A549 (cell line): Measurements from ENCODE around the gene S100A4. TPM values are rescaled to one million over a fixed set of nuclear protein-coding genes. Genes with fewer than 3 reads are reported as not detected.

Source experiments
- BHLHE40 ChIP-seq: IDR thresholded peaks from 2 replicates; pipeline ENCODE4 v1.6.1; 2012; ENCODE audit warnings: low read depth, low read length, inconsistent platforms
- CBX2 ChIP-seq: fragments of 200-600 bp; sonication (generic); IDR thresholded peaks from 2 replicates; pipeline ENCODE4 v1.6.1; 2016; ENCODE audit warnings: low read depth, mild to moderate bottlenecking, borderline replicate concordance
- CEBPB ChIP-seq, 2 experiments: fragments of >200 bp in 1 of 2; sonication (Bioruptor Twin) in 1 of 2; formaldehyde crosslinking in 1 of 2; IDR thresholded peaks; 2 replicates each; pipeline ENCODE4 v1.6.1; 2012 to 2016
- CHD2 ChIP-seq: fragments of 150-350 bp; IDR thresholded peaks from 2 replicates; pipeline ENCODE4 v1.6.1; 2014; ENCODE audit warnings: low read length; ENCODE audit not compliant: partially characterized antibody
- EP300 ChIP-seq, 2 experiments: fragments of >200 bp; sonication (Bioruptor Twin); formaldehyde crosslinking; IDR thresholded peaks; 2 replicates in 1 of 2; 3 replicates in 1 of 2; pipeline ENCODE4 v1.6.1; 2016 to 2017
- ESRRA ChIP-seq: fragments of 150-350 bp; IDR thresholded peaks from 2 replicates; pipeline ENCODE4 v1.6.1; 2014; ENCODE audit warnings: mild to moderate bottlenecking, low read length, borderline replicate concordance
- FOSB ChIP-seq: fragments of 250-450 bp; sonication (Bioruptor Pico); IDR thresholded peaks from 2 replicates; pipeline ENCODE4 v1.5.0; 2020; ENCODE audit warnings: mild to moderate bottlenecking, moderate library complexity
- HEYL ChIP-seq: fragments of 250-450 bp; sonication (Bioruptor Pico); IDR thresholded peaks from 2 replicates; pipeline ENCODE4 v1.8.0; 2021; ENCODE audit warnings: mild to moderate bottlenecking, moderate library complexity
- HOXB13 ChIP-seq: fragments of 250-450 bp; sonication (Bioruptor Pico); IDR thresholded peaks from 2 replicates; pipeline ENCODE4 v1.5.0; 2020; ENCODE audit warnings: low read depth, mild to moderate bottlenecking, moderate library complexity
- HOXB5 ChIP-seq: fragments of 250-450 bp; sonication (Bioruptor Pico); IDR thresholded peaks from 2 replicates; pipeline ENCODE4 v1.5.0; 2020; ENCODE audit warnings: mild to moderate bottlenecking, moderate library complexity
- JUNB ChIP-seq: fragments of >200 bp; sonication (Bioruptor Twin); formaldehyde crosslinking; IDR thresholded peaks from 2 replicates; pipeline ENCODE4 v1.6.1; 2016
- KDM1A ChIP-seq: fragments of 200-600 bp; sonication (generic); IDR thresholded peaks from 2 replicates; pipeline ENCODE4 v1.6.1; 2016; ENCODE audit warnings: low read depth, mild to moderate bottlenecking
- MAZ ChIP-seq: fragments of 150-350 bp; IDR thresholded peaks from 2 replicates; pipeline ENCODE4 v1.6.1; 2014; ENCODE audit warnings: antibody characterized with exemption, low read depth, low read length, borderline replicate concordance
- MYC ChIP-seq: IDR thresholded peaks from 2 replicates; pipeline ENCODE4 v1.6.1; 2012; ENCODE audit warnings: mild to moderate bottlenecking, inconsistent platforms, low read length, improper control_type of control experiment, borderline replicate concordance
- NPAS2 ChIP-seq: fragments of 250-450 bp; sonication (Bioruptor Pico); IDR thresholded peaks from 2 replicates; pipeline ENCODE4 v1.8.0; 2022; ENCODE audit warnings: mild to moderate bottlenecking, moderate library complexity, borderline replicate concordance
- NR3C1 ChIP-seq: fragments of >200 bp; sonication (Bioruptor Twin); formaldehyde crosslinking; IDR thresholded peaks from 3 replicates; pipeline ENCODE4 v1.6.1; 2017
- POLR2A ChIP-seq: IDR thresholded peaks from 2 replicates; pipeline ENCODE4 v1.6.1; 2012; ENCODE audit warnings: mild to moderate bottlenecking, low read length
- RAD21 ChIP-seq, 2 experiments: fragments of >200 bp in 1 of 2; sonication (Bioruptor Twin) in 1 of 2; formaldehyde crosslinking in 1 of 2; IDR thresholded peaks in 1 of 2; conservative IDR thresholded peaks in 1 of 2; 2 replicates in 1 of 2; 3 replicates in 1 of 2; pipeline ENCODE4 v1.6.1; 2012 to 2018; ENCODE audit warnings: inconsistent platforms in 1 of 2
- RCOR1 ChIP-seq: fragments of 150-350 bp; IDR thresholded peaks from 2 replicates; pipeline ENCODE4 v1.6.1; 2014; ENCODE audit warnings: antibody characterized with exemption, low read length, low read depth
- SMC3 ChIP-seq: fragments of >200 bp; sonication (Bioruptor Twin); formaldehyde crosslinking; IDR thresholded peaks from 3 replicates; pipeline ENCODE4 v1.6.1; 2018; ENCODE audit warnings: inconsistent platforms
- SREBF2 ChIP-seq: fragments of 450-650 bp; IDR thresholded peaks from 2 replicates; pipeline ENCODE4 v1.6.1; 2014; ENCODE audit warnings: mild to moderate bottlenecking, moderate library complexity
- TP53 ChIP-seq: fragments of 250-450 bp; sonication (Bioruptor Pico); IDR thresholded peaks from 2 replicates; pipeline ENCODE4 v1.5.0; 2021; ENCODE audit warnings: mild to moderate bottlenecking, moderate library complexity
- ZNF302 ChIP-seq: fragments of 250-450 bp; sonication (Bioruptor Pico); IDR thresholded peaks from 2 replicates; pipeline ENCODE4 v1.9.0; 2021; ENCODE audit warnings: inconsistent platforms, mild to moderate bottlenecking, moderate library complexity
- ZSCAN20 ChIP-seq: fragments of 250-450 bp; sonication (Bioruptor Pico); IDR thresholded peaks from 2 replicates; pipeline ENCODE4 v1.8.0; 2022; ENCODE audit warnings: mild to moderate bottlenecking, moderate library complexity
- polyA plus RNA-seq, 4 experiments: library from polyadenylated mRNA; depleted of rRNA in 3 of 4; stranded (reverse); fragments of >200 nt; fragmentation: RNase III in 1 of 4; extraction: RNeasy Plus Mini Kit Qiagen cat#74134 plus additional on column Dnase treatment in 1 of 4; gene quantifications; 2 replicates in 3 of 4; 3 replicates in 1 of 4; pipeline ENCODE4 v1.2.3, GENCODE V29; 2011 to 2017
- TF ChIP-seq, protein P1 (sequence below): fragments of >200 bp; sonication (Bioruptor Twin); formaldehyde crosslinking; IDR thresholded peaks from 3 replicates; pipeline ENCODE4 v1.6.1; 2016
- TF ChIP-seq, protein P2 (sequence below): fragments of 250-450 bp; sonication (Bioruptor Pico); IDR thresholded peaks from 2 replicates; pipeline ENCODE4 v1.5.0; 2021; ENCODE audit warnings: mild to moderate bottlenecking, moderate library complexity, borderline replicate concordance
- TF ChIP-seq, protein P3 (sequence below): IDR thresholded peaks from 2 replicates; pipeline ENCODE4 v1.6.1; 2012
- TF ChIP-seq, protein P4 (sequence below): fragments of >200 bp; sonication (Bioruptor Twin); formaldehyde crosslinking; IDR thresholded peaks from 2 replicates; pipeline ENCODE4 v1.6.1; 2016
- TF ChIP-seq, protein P5 (sequence below): fragments of 250-450 bp; sonication (Bioruptor Pico); IDR thresholded peaks from 2 replicates; pipeline ENCODE4 v1.5.0; 2020; ENCODE audit warnings: low read depth, mild to moderate bottlenecking, moderate library complexity
- TF ChIP-seq, protein P6 (sequence below): fragments of 150-350 bp; IDR thresholded peaks from 2 replicates; pipeline ENCODE4 v1.6.1; 2014; ENCODE audit warnings: low read depth, mild to moderate bottlenecking, low read length
- TF ChIP-seq, protein P7 (sequence below): IDR thresholded peaks from 2 replicates; pipeline ENCODE4 v1.6.1; 2012; ENCODE audit warnings: low read depth, borderline replicate concordance
- TF ChIP-seq, protein P8 (sequence below): fragments of >200 bp; sonication (Bioruptor Twin); formaldehyde crosslinking; IDR thresholded peaks from 3 replicates; pipeline ENCODE4 v1.5.1; 2016

The S100A4 gene
- polyA plus RNA-seq, 2 of the 4 experiments (the other 2 are of a cell fraction), result 590 to 2,584 TPM

DNA sequence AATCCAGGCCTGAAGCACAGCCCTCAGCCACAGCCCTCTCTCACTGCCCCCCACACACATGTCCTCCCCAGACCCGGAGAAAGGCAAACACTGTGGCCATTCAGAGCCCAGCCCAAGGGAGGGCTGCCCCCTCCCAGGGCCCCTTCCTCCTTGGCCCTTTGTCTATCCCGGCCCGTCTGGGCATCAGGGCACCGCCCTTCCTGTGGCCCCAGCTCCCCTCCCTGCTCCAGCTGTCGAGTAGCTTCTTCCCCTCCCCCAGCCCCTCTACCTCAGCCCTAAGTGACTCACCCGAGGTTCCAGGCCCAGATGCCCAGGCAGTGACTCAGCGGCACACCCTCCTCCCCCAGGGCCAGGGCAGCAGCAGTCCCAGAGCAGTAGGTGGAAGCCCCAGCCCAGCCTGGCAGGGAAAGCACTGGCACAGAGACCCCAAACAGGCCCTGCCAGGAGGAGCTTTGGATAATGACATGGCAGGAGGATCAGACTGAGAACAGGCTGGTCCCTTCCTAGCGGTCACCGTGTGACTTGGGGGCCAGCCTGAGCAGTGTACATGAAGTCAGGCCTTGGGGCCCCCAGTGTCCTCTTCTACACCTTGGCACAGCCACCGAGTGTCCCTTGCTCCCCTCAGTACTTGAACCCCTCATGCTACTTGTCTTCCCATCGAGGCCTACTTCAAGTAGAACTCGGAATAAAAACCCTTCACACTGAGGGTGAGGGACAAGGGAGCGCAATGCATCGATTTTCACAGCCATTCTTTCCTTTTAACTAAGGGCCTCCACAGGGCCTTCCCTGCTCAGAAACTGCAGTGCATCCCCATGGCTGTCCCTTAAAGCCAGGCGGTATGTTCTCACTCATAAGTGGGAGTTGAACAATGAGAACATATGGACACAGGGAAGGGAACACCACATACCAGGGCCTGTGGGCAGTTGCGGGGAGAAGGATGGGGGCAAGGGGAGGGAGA lies 21.1 kb upstream of the S100A4 start (continued):
- TF ChIP-seq, protein P1, sequence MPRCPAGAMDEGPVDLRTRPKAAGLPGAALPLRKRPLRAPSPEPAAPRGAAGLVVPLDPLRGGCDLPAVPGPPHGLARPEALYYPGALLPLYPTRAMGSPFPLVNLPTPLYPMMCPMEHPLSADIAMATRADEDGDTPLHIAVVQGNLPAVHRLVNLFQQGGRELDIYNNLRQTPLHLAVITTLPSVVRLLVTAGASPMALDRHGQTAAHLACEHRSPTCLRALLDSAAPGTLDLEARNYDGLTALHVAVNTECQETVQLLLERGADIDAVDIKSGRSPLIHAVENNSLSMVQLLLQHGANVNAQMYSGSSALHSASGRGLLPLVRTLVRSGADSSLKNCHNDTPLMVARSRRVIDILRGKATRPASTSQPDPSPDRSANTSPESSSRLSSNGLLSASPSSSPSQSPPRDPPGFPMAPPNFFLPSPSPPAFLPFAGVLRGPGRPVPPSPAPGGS, result peak; percentile 59; the same call in 1 of the 3 replicates
- TF ChIP-seq, protein P2, sequence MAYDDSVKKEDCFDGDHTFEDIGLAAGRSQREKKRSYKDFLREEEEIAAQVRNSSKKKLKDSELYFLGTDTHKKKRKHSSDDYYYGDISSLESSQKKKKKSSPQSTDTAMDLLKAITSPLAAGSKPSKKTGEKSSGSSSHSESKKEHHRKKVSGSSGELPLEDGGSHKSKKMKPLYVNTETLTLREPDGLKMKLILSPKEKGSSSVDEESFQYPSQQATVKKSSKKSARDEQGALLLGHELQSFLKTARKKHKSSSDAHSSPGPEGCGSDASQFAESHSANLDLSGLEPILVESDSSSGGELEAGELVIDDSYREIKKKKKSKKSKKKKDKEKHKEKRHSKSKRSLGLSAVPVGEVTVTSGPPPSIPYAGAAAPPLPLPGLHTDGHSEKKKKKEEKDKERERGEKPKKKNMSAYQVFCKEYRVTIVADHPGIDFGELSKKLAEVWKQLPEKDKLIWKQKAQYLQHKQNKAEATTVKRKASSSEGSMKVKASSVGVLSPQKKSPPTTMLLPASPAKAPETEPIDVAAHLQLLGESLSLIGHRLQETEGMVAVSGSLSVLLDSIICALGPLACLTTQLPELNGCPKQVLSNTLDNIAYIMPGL (CRISPR knock-in tag), result no peak
- TF ChIP-seq, protein P3, sequence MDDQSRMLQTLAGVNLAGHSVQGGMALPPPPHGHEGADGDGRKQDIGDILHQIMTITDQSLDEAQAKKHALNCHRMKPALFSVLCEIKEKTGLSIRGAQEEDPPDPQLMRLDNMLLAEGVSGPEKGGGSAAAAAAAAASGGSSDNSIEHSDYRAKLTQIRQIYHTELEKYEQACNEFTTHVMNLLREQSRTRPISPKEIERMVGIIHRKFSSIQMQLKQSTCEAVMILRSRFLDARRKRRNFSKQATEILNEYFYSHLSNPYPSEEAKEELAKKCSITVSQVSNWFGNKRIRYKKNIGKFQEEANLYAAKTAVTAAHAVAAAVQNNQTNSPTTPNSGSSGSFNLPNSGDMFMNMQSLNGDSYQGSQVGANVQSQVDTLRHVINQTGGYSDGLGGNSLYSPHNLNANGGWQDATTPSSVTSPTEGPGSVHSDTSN, result peak; percentile 92
- 0 out of 2 replicates have a peak, but pooled peaks have one; percentile 73 for TF ChIP-seq HEYL
- TF ChIP-seq ESRRA, result no peak
- TF ChIP-seq NPAS2 (CRISPR knock-in tag), result 0 out of 2 replicates have a peak, but pooled peaks have one; percentile 53
- TF ChIP-seq, protein P4, sequence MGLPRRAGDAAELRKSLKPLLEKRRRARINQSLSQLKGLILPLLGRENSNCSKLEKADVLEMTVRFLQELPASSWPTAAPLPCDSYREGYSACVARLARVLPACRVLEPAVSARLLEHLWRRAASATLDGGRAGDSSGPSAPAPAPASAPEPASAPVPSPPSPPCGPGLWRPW, result no peak
- peak; percentile 84; the same call in 1 of the 2 replicates for TF ChIP-seq ZNF302 (CRISPR knock-in tag)
- TF ChIP-seq MYC, result 0 out of 2 replicates have a peak, but pooled peaks have one; percentile 2
- TF ChIP-seq CEBPB (IDR thresholded peaks at IDR 0.05), result peak in 1 of 2 experiments; percentile 64; a peak in 2 of 4 replicates
- TF ChIP-seq EP300 (IDR thresholded peaks at IDR 0.05), result peak; percentile 75 to 85; a peak in 3 of 5 replicates
- TF ChIP-seq, protein P5, sequence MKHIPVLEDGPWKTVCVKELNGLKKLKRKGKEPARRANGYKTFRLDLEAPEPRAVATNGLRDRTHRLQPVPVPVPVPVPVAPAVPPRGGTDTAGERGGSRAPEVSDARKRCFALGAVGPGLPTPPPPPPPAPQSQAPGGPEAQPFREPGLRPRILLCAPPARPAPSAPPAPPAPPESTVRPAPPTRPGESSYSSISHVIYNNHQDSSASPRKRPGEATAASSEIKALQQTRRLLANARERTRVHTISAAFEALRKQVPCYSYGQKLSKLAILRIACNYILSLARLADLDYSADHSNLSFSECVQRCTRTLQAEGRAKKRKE, result peak; percentile 90
- TF ChIP-seq CBX2, result no peak
- TF ChIP-seq, protein P6, sequence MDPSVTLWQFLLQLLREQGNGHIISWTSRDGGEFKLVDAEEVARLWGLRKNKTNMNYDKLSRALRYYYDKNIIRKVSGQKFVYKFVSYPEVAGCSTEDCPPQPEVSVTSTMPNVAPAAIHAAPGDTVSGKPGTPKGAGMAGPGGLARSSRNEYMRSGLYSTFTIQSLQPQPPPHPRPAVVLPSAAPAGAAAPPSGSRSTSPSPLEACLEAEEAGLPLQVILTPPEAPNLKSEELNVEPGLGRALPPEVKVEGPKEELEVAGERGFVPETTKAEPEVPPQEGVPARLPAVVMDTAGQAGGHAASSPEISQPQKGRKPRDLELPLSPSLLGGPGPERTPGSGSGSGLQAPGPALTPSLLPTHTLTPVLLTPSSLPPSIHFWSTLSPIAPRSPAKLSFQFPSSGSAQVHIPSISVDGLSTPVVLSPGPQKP, result no peak
- TF ChIP-seq HOXB13, result peak; percentile 81; the same call in 1 of the 2 replicates
- TF ChIP-seq FOSB (CRISPR knock-in tag), result 0 out of 2 replicates have a peak, but pooled peaks have one; percentile 56
- TF ChIP-seq TP53 (CRISPR knock-in tag), result peak; percentile 50; the same call in 1 of the 2 replicates
- TF ChIP-seq SMC3, result peak; percentile 54; the same call in 2 of the 3 replicates
- peak; percentile 68 for TF ChIP-seq CHD2
- TF ChIP-seq ZSCAN20 (CRISPR knock-in tag), result peak; percentile 82
- TF ChIP-seq POLR2A, result no peak
- no peak for TF ChIP-seq NR3C1
- TF ChIP-seq, protein P7, sequence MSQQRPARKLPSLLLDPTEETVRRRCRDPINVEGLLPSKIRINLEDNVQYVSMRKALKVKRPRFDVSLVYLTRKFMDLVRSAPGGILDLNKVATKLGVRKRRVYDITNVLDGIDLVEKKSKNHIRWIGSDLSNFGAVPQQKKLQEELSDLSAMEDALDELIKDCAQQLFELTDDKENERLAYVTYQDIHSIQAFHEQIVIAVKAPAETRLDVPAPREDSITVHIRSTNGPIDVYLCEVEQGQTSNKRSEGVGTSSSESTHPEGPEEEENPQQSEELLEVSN, result peak; percentile 60; the same call in 1 of the 2 replicates
- peak; percentile 30 to 58; a peak in 4 of 5 replicates for TF ChIP-seq RAD21 (conservative IDR thresholded peaks at IDR 0.05 in 1 of 2, IDR thresholded peaks at IDR 0.05 in 1 of 2)
- TF ChIP-seq JUNB, result peak; percentile 97
- TF ChIP-seq BHLHE40, result no peak
- TF ChIP-seq MAZ, result no peak
- TF ChIP-seq SREBF2, result no peak
- TF ChIP-seq, protein P8, sequence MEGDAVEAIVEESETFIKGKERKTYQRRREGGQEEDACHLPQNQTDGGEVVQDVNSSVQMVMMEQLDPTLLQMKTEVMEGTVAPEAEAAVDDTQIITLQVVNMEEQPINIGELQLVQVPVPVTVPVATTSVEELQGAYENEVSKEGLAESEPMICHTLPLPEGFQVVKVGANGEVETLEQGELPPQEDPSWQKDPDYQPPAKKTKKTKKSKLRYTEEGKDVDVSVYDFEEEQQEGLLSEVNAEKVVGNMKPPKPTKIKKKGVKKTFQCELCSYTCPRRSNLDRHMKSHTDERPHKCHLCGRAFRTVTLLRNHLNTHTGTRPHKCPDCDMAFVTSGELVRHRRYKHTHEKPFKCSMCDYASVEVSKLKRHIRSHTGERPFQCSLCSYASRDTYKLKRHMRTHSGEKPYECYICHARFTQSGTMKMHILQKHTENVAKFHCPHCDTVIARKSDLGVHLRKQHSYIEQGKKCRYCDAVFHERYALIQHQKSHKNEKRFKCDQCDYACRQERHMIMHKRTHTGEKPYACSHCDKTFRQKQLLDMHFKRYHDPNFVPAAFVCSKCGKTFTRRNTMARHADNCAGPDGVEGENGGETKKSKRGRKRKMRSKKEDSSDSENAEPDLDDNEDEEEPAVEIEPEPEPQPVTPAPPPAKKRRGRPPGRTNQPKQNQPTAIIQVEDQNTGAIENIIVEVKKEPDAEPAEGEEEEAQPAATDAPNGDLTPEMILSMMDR, result no peak
- no peak for TF ChIP-seq KDM1A
- peak; percentile 64 for TF ChIP-seq HOXB5 (CRISPR knock-in tag)
- TF ChIP-seq RCOR1, result no peak
